Fibroblast of gingiva (primary cell): ENCODE measurements around the gene TSTD1.
"Not testable (repeated sequence)": the region's sequence is repeated elsewhere in the genome, so short reads cannot be mapped to it uniquely, and the experiment has no call there.

Source experiments
- DNase-seq: peaks from one replicate; pipeline ENCODE4 v3.0.0-alpha.2; 2011; ENCODE audit warnings: low read depth

The TSTD1 gene

GRCh38 chr1:161069241-161069640 is 30.5 kb upstream of the TSTD1 start:
- no peak for DNase-seq

- DNase-seq, result no peak
Measured at GRCh38 chr1:161068306-161069234, 29.8 kb upstream of the TSTD1 start.

- DNase-seq, result no peak
Measured at GRCh38 chr1:161066694-161067093, 27.9 kb upstream of the TSTD1 start.

- not testable (repeated sequence) for DNase-seq
Measured at GRCh38 chr1:161065681-161066080, 26.9 kb upstream of the TSTD1 start.

GRCh38 chr1:161063936-161064335 is 25.2 kb upstream of the TSTD1 start:
- DNase-seq, result not testable (repeated sequence)

GRCh38 chr1:161061419-161061818 is 22.7 kb upstream of the TSTD1 start:
- no peak for DNase-seq

GRCh38 chr1:161059293-161059692 is 20.5 kb upstream of the TSTD1 start:
- no peak for DNase-seq

GRCh38 chr1:161054805-161055204 is 16.0 kb upstream of the TSTD1 start:
- no peak for DNase-seq

GRCh38 chr1:161054232-161054631 is 15.5 kb upstream of the TSTD1 start:
- DNase-seq, result no peak

- no peak for DNase-seq
Measured at GRCh38 chr1:161052899-161053298, 14.1 kb upstream of the TSTD1 start.

- no peak for DNase-seq
Measured at GRCh38 chr1:161051219-161051618, 12.5 kb upstream of the TSTD1 start.

GRCh38 chr1:161048949-161049722 is 10.4 kb upstream of the TSTD1 start:
- no peak for DNase-seq

- DNase-seq, result no peak
Measured at GRCh38 chr1:161047436-161048420, 9.0 kb upstream of the TSTD1 start.

- DNase-seq, result no peak
Measured at GRCh38 chr1:161046605-161047228, 8.0 kb upstream of the TSTD1 start.

GRCh38 chr1:161045736-161046604 is 7.2 kb upstream of the TSTD1 start, which contains the start of gene USF1:
USF1 (minus strand) TSS chr1:161045977; CDS start chr1:161043275, 2,702 bp downstream.
- DNase-seq, result peak; percentile 93

- DNase-seq, result peak; percentile 69
Measured at GRCh38 chr1:161044908-161045735, 6.4 kb upstream of the TSTD1 start.

GRCh38 chr1:161044535-161044907 is 5.8 kb upstream of the TSTD1 start:
- DNase-seq, result no peak

GRCh38 chr1:161039546-161039945 is 782 bp upstream of the TSTD1 start:
- no peak for DNase-seq

GRCh38 chr1:161039154-161039545 is 386 bp upstream of the TSTD1 start:
- no peak for DNase-seq
